ENCODE results near the gene HBM.
A peak's percentile ranks its signal among the peaks of the same experiment; 100 is the strongest.
"Not testable (repeated sequence)": the region's sequence is repeated elsewhere in the genome, so short reads cannot be mapped to it uniquely, and the experiment has no call there.

The HBM gene

DNA sequence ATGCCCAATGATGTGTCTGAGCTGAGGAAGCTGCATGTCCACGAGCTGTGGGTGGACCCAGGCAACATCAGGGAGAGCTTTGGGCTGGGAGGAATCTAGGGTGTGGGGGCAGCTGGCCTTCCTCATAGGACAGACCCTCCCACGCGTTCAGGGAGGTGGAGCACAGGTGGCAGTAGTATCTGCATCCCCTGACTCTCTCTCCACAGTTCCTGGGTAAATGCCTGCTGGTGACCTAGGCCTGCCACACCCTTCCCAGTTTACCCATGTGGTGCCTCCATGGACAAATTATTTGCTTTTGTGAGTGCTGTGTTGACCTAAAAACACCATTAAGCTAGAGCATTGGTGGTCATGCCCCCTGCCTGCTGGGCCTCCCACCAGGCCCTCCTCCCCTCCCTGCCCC, 3.2 kb downstream of the HBM start:
- no peak for DNase-seq (ENCODE audit: low spot score)

- peak; percentile 19 for DNase-seq (ENCODE audit: low spot score)
Observed at GRCh38 chr16:170088-170507, 4.3 kb downstream of the HBM start.

DNA sequence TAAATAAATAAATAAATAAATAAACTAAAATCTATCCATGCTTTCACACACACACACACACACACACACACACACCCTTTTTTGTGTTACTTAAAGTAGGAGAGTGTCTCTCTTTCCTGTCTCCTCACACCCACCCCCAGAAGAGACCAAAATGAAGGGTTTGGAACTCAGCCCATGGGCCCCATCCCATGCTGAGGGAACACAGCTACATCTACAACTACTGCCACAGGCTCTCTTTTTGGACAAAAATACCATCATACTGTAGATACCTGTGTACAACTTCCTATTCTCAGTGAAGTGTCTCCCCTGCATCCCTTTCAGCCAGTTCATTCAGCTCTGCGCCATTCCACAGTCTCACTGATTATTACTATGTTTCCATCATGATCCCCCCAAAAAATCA, 5.0 kb downstream of the HBM start:
- no peak for DNase-seq (ENCODE audit: low spot score)

DNA sequence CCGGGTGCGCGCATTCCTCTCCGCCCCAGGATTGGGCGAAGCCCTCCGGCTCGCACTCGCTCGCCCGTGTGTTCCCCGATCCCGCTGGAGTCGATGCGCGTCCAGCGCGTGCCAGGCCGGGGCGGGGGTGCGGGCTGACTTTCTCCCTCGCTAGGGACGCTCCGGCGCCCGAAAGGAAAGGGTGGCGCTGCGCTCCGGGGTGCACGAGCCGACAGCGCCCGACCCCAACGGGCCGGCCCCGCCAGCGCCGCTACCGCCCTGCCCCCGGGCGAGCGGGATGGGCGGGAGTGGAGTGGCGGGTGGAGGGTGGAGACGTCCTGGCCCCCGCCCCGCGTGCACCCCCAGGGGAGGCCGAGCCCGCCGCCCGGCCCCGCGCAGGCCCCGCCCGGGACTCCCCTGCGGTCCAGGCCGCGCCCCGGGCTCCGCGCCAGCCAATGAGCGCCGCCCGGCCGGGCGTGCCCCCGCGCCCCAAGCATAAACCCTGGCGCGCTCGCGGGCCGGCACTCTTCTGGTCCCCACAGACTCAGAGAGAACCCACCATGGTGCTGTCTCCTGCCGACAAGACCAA, 6.7 kb downstream of the HBM start, which contains the start of gene HBA2:
TSS of gene HBA2 (plus strand) at position 503 of the 568 bp plus-strand sequence. CDS start at position 540, 37 bp downstream.
- DNase-seq (ENCODE audit: low spot score): not testable (repeated sequence)

GRCh38 chr16:173211-173854, 7.6 kb downstream of the HBM start:
- DNase-seq (ENCODE audit: low spot score): not testable (repeated sequence)

- DNase-seq (ENCODE audit: low spot score): not testable (repeated sequence)
Observed at GRCh38 chr16:173928-174769, 8.4 kb downstream of the HBM start.

DNA sequence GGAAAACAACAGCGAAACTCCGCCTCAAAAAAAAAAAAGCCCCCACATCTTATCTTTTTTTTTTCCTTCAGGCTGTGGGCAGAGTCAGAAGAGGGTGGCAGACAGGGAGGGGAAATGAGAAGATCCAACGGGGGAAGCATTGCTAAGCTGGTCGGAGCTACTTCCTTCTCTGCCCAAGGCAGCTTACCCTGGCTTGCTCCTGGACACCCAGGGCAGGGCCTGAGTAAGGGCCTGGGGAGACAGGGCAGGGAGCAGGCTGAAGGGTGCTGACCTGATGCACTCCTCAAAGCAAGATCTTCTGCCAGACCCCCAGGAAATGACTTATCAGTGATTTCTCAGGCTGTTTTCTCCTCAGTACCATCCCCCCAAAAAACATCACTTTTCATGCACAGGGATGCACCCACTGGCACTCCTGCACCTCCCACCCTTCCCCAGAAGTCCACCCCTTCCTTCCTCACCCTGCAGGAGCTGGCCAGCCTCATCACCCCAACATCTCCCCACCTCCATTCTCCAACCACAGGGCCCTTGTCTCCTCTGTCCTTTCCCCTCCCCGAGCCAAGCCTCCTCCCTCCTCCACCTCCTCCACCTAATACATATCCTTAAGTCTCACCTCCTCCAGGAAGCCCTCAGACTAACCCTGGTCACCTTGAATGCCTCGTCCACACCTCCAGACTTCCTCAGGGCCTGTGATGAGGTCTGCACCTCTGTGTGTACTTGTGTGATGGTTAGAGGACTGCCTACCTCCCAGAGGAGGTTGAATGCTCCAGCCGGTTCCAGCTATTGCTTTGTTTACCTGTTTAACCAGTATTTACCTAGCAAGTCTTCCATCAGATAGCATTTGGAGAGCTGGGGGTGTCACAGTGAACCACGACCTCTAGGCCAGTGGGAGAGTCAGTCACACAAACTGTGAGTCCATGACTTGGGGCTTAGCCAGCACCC, 9.5 kb downstream of the HBM start:
- no peak for DNase-seq (ENCODE audit: low spot score)

GRCh38 chr16:176006-176405, 10.2 kb downstream of the HBM start:
- not testable (repeated sequence) for DNase-seq (ENCODE audit: low spot score)

- not testable (repeated sequence) for DNase-seq (ENCODE audit: low spot score)
Observed at GRCh38 chr16:176477-177382, 11.0 kb downstream of the HBM start, which contains the start of gene HBA1. HBA1 (plus strand) TSS chr16:176680; CDS start chr16:176717, 37 bp downstream.

- peak; percentile 87 for DNase-seq (ENCODE audit: low spot score)
Observed at GRCh38 chr16:177394-177822, 11.6 kb downstream of the HBM start.

- DNase-seq (ENCODE audit: low spot score): no peak
Observed at GRCh38 chr16:177981-178667, 12.3 kb downstream of the HBM start.

DNA sequence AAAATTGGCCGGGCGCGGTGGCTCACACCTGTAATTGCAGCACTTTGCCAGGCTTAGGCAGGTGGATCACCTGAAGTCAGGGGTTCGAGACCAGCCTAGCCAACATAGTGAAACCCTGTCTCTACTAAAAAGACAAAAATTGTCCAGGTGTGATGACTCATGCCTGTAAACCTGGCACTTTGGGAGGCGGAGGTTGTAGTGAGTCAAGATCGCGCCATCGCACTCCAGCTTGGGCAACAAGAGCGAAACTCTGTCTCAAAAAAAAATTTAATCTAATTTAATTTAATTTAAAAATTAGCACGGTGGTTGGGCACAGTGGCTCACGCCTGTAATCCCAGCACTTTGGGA, 12.9 kb downstream of the HBM start:
- DNase-seq (ENCODE audit: low spot score): no peak

DNA sequence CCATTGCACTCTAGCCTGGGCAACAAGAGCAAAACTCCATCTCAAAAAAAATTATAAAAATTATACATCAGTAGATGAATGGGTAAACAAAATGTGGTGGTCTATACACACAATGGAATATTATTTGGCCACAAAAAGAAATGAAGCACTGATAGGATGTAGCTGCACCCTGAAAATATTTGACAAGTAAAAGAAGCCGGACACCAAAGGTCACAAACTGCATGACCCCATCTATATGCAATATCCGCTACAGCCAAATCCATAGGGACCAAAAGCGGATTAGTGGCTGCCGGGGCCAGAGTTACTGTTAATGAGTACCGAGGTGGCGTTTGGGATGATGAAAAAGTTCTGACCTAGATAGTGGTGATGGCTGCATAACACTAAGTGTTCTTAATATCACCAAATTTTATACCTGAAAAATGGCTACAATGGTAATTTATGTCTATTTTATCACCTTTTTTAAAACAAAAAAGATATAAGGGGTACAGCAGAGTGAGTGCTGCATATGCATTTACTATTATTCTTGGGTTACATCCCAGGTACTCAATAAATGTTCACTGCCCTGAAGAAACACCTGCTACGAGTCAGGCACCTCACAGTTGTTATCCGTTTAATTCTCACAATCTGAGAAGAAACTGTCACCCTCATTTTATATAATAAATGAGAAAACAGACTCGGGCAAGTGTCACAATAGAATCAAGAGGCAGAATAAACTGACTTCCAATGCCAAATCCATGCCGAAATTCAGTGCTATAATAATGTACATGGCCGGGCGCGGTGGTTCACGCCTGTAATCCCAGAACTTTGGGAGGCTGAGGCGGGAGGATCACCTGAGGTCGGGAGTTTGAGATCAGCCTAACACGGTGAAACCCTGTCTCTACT, 13.7 kb downstream of the HBM start:
- DNase-seq (ENCODE audit: low spot score): no peak

GRCh38 chr16:180101-180675, 14.4 kb downstream of the HBM start, which contains the start of gene HBQ1:
HBQ1 (plus strand) TSS chr16:180459; CDS start chr16:180487, 28 bp downstream.
- no peak for DNase-seq (ENCODE audit: low spot score)

- DNase-seq (ENCODE audit: low spot score): peak; percentile 58
Observed at GRCh38 chr16:180681-181564, 15.1 kb downstream of the HBM start.

- DNase-seq (ENCODE audit: low spot score): no peak
Observed at GRCh38 chr16:181565-182021, 15.8 kb downstream of the HBM start.

- DNase-seq (ENCODE audit: low spot score): no peak
Observed at GRCh38 chr16:183005-183404, 17.2 kb downstream of the HBM start.

All from LoVo (cell line).